ENCODE data around the gene MYO18A.

GRCh38 chr17:29060475-29060874, 119.7 kb downstream of the MYO18A start:
- no peak for TF ChIP-seq CTCF (IDR thresholded peaks at IDR 0.05)
- TF ChIP-seq ZFX (IDR thresholded peaks at IDR 0.05; ENCODE audit: borderline replicate concordance) = no peak

Measured in 22Rv1 (cell line).